Hepatocyte (in vitro differentiated cells): Measurements from ENCODE around the gene SH3BP1. TPM values are rescaled to one million over a fixed set of nuclear protein-coding genes. Genes with fewer than 3 reads are reported as not detected.
"Not testable (repeated sequence)": the region's sequence is repeated elsewhere in the genome, so short reads cannot be mapped to it uniquely, and the experiment has no call there.

Experiments
- DNase-seq: peaks from one replicate; pipeline ENCODE4 v3.0.0-alpha.2; 2016; ENCODE audit warnings: low spot score
- H2AFZ ChIP-seq: fragments of 200-600 bp; sonication (generic); 2 replicates; pipeline ENCODE4 v1.6.0; 2016; ENCODE audit warnings: antibody characterized with exemption, mild to moderate bottlenecking
- H3K27ac ChIP-seq: fragments of 200-600 bp; sonication (generic); 2 replicates; pipeline ENCODE4 v1.5.1; 2016; ENCODE audit warnings: mild to moderate bottlenecking
- H3K27me3 ChIP-seq: fragments of 200-600 bp; sonication (generic); 2 replicates; pipeline ENCODE4 v1.6.1; 2016
- H3K36me3 ChIP-seq: fragments of 200-600 bp; sonication (generic); replicated peaks from 2 replicates; pipeline ENCODE4 v1.5.1; 2016; ENCODE audit warnings: low read depth; ENCODE audit not compliant: insufficient read depth
- H3K4me1 ChIP-seq: fragments of 200-600 bp; sonication (generic); 2 replicates; pipeline ENCODE4 v1.5.1; 2016; ENCODE audit warnings: mild to moderate bottlenecking, moderate library complexity; ENCODE audit not compliant: insufficient read depth
- H3K4me2 ChIP-seq: fragments of 200-600 bp; sonication (generic); 2 replicates; pipeline ENCODE4 v1.6.0; 2016
- H3K4me3 ChIP-seq: fragments of 200-600 bp; sonication (generic); 2 replicates; pipeline ENCODE4 v1.5.1; 2016; ENCODE audit warnings: mild to moderate bottlenecking
- H3K79me2 ChIP-seq: fragments of 200-600 bp; sonication (generic); 2 replicates; pipeline ENCODE4 v1.6.0; 2017; ENCODE audit warnings: mild to moderate bottlenecking
- H3K9me2 ChIP-seq: fragments of 200-600 bp; sonication (generic); replicated peaks from 2 replicates; pipeline ENCODE4 v1.6.0; 2017; ENCODE audit warnings: mild to moderate bottlenecking; ENCODE audit not compliant: insufficient read depth
- H3K9me3 ChIP-seq: fragments of 200-600 bp; sonication (generic); 2 replicates; pipeline ENCODE4 v1.5.1; 2016; ENCODE audit warnings: low read depth, mild to moderate bottlenecking
- H4K20me1 ChIP-seq: fragments of 200-600 bp; sonication (generic); 2 replicates; pipeline ENCODE4 v1.6.0; 2016; ENCODE audit warnings: mild to moderate bottlenecking; ENCODE audit not compliant: insufficient read depth, poor library complexity, severe bottlenecking
- EZH2 ChIP-seq: fragments of 200-600 bp; sonication (generic); IDR thresholded peaks from 2 replicates; pipeline ENCODE4 v1.6.1; 2016; ENCODE audit warnings: antibody characterized with exemption, mild to moderate bottlenecking, borderline replicate concordance
- EZH2phosphoT487 ChIP-seq: fragments of 200-600 bp; sonication (generic); IDR thresholded peaks from one replicate; pipeline ENCODE4 v1.6.1; 2018; ENCODE audit warnings: antibody characterized with exemption, mild to moderate bottlenecking, low read depth, moderate library complexity; ENCODE audit not compliant: unreplicated experiment, severe bottlenecking
- WGBS: methylation state at CpG from one replicate; pipeline ENCODE4 v1.1.6; 2016; ENCODE audit warnings: low lambda C conversion rate; ENCODE audit errors: missing lambda C conversion rate; 5-methylcytosine and 5-hydroxymethylcytosine counted together
- polyA plus RNA-seq: library from polyadenylated mRNA; unstranded; fragments of >200 nt; fragmentation: Nextera tagmentation; extraction: Ambion mirVana; gene quantifications from 2 replicates; pipeline ENCODE4 v1.2.1, GENCODE V29; 2016
- total RNA-seq: library from RNA; depleted of rRNA; stranded (reverse); fragments of >200 nt; gene quantifications from 2 replicates; pipeline ENCODE4 v1.2.3, GENCODE V29; 2014
- TF ChIP-seq, protein P1 (sequence below): fragments of 200-600 bp; sonication (generic); IDR thresholded peaks from 2 replicates; pipeline ENCODE4 v1.5.1; 2016; ENCODE audit warnings: antibody characterized with exemption, mild to moderate bottlenecking; ENCODE audit not compliant: poor library complexity

SH3BP1 gene
- total and polyA plus RNA-seq, 2 experiments from 2014 or later: 12.3 to 14.0 TPM

DNA sequence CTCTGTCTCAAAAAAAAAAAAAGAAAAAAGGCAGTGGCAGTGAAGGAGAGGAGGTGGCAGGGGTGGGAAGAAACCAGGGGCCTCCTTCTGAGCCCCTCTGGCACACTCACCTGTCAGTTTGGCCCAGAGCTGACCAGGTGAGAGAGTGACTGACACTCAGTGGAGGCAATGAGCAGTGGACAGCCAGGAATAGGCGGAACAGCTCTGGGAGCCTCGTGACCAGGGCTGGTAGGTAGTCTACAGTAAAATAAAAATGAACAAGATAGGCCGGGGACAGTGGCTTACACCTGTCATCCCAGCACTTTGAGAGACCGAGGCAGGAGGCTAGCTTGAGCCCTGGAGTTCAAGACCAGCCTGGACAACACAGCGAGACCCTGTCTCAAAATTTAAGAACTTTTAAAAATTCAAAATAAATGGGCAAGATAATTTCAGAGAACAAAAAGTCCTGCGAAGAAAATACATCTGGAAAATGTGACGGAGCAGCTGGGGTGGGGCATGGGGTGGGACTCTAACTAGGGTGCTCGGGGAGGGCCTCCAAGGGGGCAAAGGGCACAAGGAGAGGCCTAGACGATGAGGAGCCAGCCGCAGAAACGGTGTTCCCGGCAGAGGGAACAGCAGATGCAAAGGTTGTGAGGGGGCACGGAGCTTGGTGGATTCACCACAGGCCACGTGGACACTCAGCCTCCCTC lies 15.2 kb downstream of the SH3BP1 start:
- Histone ChIP-seq H3K79me2 (peaks cover 6% of the 10 kb centered on the region), H3K9me2 (no peaks in the 10 kb centered on the region), H2AFZ (no peak overlapping the region), H3K4me1 (peaks cover 10% of the 10 kb centered on the region), H3K27ac (peak overlapping the region; percentile 70), H4K20me1 (no peaks in the 10 kb centered on the region), H3K4me2 (no peak overlapping the region), H3K36me3 (no peaks in the 10 kb centered on the region), H3K4me3 (no peak overlapping the region), H3K27me3 (no peaks in the 10 kb centered on the region), H3K9me3 (no peaks in the 10 kb centered on the region)
- no peak for DNase-seq
- TF ChIP-seq, protein P1, sequence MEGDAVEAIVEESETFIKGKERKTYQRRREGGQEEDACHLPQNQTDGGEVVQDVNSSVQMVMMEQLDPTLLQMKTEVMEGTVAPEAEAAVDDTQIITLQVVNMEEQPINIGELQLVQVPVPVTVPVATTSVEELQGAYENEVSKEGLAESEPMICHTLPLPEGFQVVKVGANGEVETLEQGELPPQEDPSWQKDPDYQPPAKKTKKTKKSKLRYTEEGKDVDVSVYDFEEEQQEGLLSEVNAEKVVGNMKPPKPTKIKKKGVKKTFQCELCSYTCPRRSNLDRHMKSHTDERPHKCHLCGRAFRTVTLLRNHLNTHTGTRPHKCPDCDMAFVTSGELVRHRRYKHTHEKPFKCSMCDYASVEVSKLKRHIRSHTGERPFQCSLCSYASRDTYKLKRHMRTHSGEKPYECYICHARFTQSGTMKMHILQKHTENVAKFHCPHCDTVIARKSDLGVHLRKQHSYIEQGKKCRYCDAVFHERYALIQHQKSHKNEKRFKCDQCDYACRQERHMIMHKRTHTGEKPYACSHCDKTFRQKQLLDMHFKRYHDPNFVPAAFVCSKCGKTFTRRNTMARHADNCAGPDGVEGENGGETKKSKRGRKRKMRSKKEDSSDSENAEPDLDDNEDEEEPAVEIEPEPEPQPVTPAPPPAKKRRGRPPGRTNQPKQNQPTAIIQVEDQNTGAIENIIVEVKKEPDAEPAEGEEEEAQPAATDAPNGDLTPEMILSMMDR: no peak
- TF ChIP-seq EZH2phosphoT487: no peak
- no peak for TF ChIP-seq EZH2
- WGBS: 89% methylated on average over 11 of the region's 14 CpGs

DNA sequence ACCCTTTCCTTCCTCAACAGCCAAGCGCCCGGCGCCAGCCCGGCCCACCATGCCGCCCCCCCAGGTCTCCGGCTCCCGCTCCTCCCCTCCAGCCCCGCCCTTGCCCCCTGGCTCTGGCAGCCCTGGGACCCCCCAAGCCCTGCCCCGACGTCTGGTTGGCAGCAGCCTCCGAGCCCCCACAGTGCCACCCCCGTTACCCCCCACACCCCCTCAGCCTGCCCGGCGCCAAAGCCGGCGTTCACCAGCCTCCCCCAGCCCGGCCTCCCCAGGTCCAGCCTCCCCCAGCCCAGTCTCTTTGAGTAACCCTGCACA lies 15.7 kb downstream of the SH3BP1 start:
- Histone ChIP-seq H3K9me3 (no peaks in the 10 kb centered on the region), H3K9me2 (no peaks in the 10 kb centered on the region), H4K20me1 (no peaks in the 10 kb centered on the region), H2AFZ (no peak overlapping the region), H3K79me2 (peaks cover 12% of the 10 kb centered on the region), H3K4me2 (no peak overlapping the region), H3K36me3 (no peaks in the 10 kb centered on the region), H3K27ac (no peak overlapping the region), H3K4me1 (peaks cover 15% of the 10 kb centered on the region), H3K27me3 (no peaks in the 10 kb centered on the region), H3K4me3 (no peak overlapping the region)
- TF ChIP-seq, protein P1: no peak
- TF ChIP-seq EZH2phosphoT487 (no peak), EZH2 (no peak)
- DNase-seq: no peak
- WGBS: 100% methylated on average over 1 of the region's 17 CpGs

DNA sequence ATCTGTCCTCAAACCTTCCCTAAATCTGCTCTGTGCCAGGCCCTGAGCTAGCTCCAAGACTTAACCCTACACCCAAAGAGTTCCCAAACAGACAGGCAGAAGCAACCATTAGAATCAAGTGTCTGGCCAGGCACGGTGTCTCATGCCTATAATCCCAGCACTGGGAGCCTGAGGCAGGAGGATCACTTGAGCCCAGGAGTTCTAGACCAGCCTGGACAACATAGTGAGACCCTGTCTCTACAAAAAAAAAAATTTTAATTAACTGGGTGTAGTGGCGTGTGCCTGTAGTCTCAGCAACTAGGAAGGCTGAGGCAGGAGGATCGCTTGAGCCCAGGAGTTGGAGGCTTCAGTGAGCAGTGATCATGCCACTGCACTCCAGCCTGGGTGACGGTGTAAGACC lies 17.1 kb downstream of the SH3BP1 start:
- H2AFZ ChIP-seq, H3K27ac ChIP-seq, H3K27me3 ChIP-seq, H3K4me2 ChIP-seq, H3K4me3 ChIP-seq, DNase-seq, H4K20me1 ChIP-seq, H3K36me3 ChIP-seq, H3K9me2 ChIP-seq, H3K9me3 ChIP-seq: not testable (repeated sequence)
- H3K4me1 ChIP-seq: peaks cover 28% of the 10 kb centered on the region
- 98% methylated on average over 4 of the region's 4 CpGs for WGBS
- H3K79me2 ChIP-seq: peaks cover 22% of the 10 kb centered on the region

DNA sequence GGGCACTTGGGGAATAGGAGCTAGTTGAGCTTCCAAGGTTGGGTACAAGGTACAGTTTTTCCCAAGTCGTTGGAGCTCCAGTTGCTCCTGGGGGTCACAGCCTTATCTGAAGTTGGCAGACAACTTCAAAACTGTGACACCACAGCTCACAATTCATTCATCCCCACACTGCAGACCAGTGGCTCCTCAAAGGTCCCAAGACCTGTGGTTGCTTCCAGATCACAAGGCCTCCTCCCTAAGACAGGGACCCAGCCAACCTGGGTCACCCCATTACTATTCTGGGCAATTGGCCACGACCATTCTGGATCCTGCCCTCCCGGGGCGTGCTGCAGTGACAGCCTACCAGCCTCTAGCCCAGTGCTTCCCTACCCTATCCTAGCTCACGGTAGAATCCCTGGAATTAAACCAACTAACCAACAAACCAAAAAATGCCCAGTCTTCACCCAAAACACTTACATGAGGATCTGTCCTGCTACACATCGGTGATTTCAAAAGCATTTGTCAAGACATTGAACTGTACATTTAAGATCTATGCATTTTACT lies 18.2 kb downstream of the SH3BP1 start:
- Histone ChIP-seq H2AFZ (peak overlapping the region; percentile 1), H3K27ac (peak overlapping the region; percentile 19), H4K20me1 (peaks cover 6% of the 10 kb centered on the region), H3K36me3 (no peaks in the 10 kb centered on the region), H3K4me3 (peak overlapping the region; percentile 18), H3K79me2 (peaks cover 33% of the 10 kb centered on the region), H3K4me2 (peak overlapping the region; percentile 76), H3K27me3 (no peaks in the 10 kb centered on the region), H3K9me2 (no peaks in the 10 kb centered on the region), H3K9me3 (no peaks in the 10 kb centered on the region), H3K4me1 (peaks cover 30% of the 10 kb centered on the region)
- TF ChIP-seq EZH2 (no peak), EZH2phosphoT487 (no peak)
- TF ChIP-seq, protein P1: no peak
- no peak for DNase-seq
- 13% methylated on average over 6 of the region's 6 CpGs for WGBS
